CD8-positive, alpha-beta memory T cell (primary cell): ENCODE data around the gene KANSL3. TPM values are rescaled to one million over a fixed set of nuclear protein-coding genes. Genes with fewer than 3 reads are reported as not detected.

Source experiments
- CTCF ChIA-PET: fragments of 350-600 bp; sonication (Branson Sonifier 250); formaldehyde crosslinking; loops from one replicate; lab custom pipeline; 2021; ENCODE audit warnings: antibody characterized with exemption; lab: Charles Lee
- POLR2A ChIA-PET: fragments of 350-600 bp; sonication (Branson Sonifier 250); formaldehyde crosslinking; loops from one replicate; lab custom pipeline; 2021; ENCODE audit warnings: antibody characterized with exemption; lab: Charles Lee
- DNase-seq, 5 donors: peaks; one replicate each; pipeline versions ENCODE4 v3.0.0 to v3.0.0-alpha.2; 2020 to 2022; ENCODE audit warnings: mixed read lengths in 1 of 5
- H3K27ac ChIP-seq: one replicate; pipeline ENCODE4 v1.7.0; 2013; ENCODE audit warnings: low read depth, mild to moderate bottlenecking, low read length, moderate library complexity
- H3K27me3 ChIP-seq: 2 replicates; pipeline ENCODE4 v1.7.0; 2013; ENCODE audit warnings: low read length, mild to moderate bottlenecking; ENCODE audit not compliant: insufficient read depth, poor library complexity, severe bottlenecking
- H3K36me3 ChIP-seq: 2 replicates; pipeline ENCODE4 v1.7.0; 2013; ENCODE audit warnings: mild to moderate bottlenecking, low read length, moderate library complexity; ENCODE audit not compliant: insufficient read depth
- H3K4me1 ChIP-seq: 2 replicates; pipeline ENCODE4 v1.7.0; 2013; ENCODE audit warnings: mild to moderate bottlenecking, low read length, moderate library complexity; ENCODE audit not compliant: insufficient read depth
- H3K4me3 ChIP-seq: 2 replicates; pipeline ENCODE4 v1.7.0; 2013; ENCODE audit warnings: mild to moderate bottlenecking, low read length
- H3K9me3 ChIP-seq: 2 replicates; pipeline ENCODE4 v1.7.0; 2013; ENCODE audit warnings: mild to moderate bottlenecking, low read length
- H3K27ac Mint-ChIP-seq, 8 donors: one replicate each; pipeline ENCODE4 v1.8.0; 2020 to 2021; ENCODE audit warnings: mixed read lengths in 8 of 8, mild to moderate bottlenecking in 6 of 8, inconsistent platforms in 3 of 8, moderate library complexity in 3 of 8
- H3K27me3 Mint-ChIP-seq, 2 donors: one replicate each; pipeline ENCODE4 v1.8.0; 2020 to 2021; ENCODE audit warnings: mixed read lengths in 2 of 2, mild to moderate bottlenecking in 1 of 2, moderate library complexity in 1 of 2
- H3K36me3 Mint-ChIP-seq, 3 donors: one replicate each; pipeline ENCODE4 v1.8.0; 2020 to 2021; ENCODE audit warnings: mixed read lengths in 3 of 3, inconsistent platforms in 1 of 3, mild to moderate bottlenecking in 1 of 3
- H3K4me1 Mint-ChIP-seq, 3 donors: one replicate each; pipeline ENCODE4 v1.8.0; 2020 to 2021; ENCODE audit warnings: mixed read lengths in 3 of 3, inconsistent platforms in 1 of 3, mild to moderate bottlenecking in 1 of 3
- H3K4me3 Mint-ChIP-seq, 7 donors: one replicate each; pipeline ENCODE4 v1.8.0; 2020 to 2021; ENCODE audit warnings: mixed read lengths in 7 of 7, mild to moderate bottlenecking in 6 of 7, moderate library complexity in 4 of 7, inconsistent platforms in 2 of 7
- H3K9me3 Mint-ChIP-seq, 5 donors: one replicate each; pipeline ENCODE4 v1.8.0; 2020 to 2022; ENCODE audit warnings: mixed read lengths in 5 of 5, mild to moderate bottlenecking in 3 of 5, moderate library complexity in 2 of 5, inconsistent platforms in 1 of 5
- polyA plus RNA-seq: library from polyadenylated mRNA; unstranded; fragments of 300-500 nt; fragmentation: Illumina TruSeq; gene quantifications from one replicate; pipeline ENCODE4 v1.2.3, GENCODE V29; 2021
- total RNA-seq, 2 experiments: library from RNA; stranded (reverse); gene quantifications; one replicate each; pipeline ENCODE4 v1.2.3, GENCODE V29; 2021

Gene KANSL3
- total RNA-seq, result 10 to 100 TPM; 42.2 to 46.6 TPM
- 18.3 TPM for polyA plus RNA-seq

DNA sequence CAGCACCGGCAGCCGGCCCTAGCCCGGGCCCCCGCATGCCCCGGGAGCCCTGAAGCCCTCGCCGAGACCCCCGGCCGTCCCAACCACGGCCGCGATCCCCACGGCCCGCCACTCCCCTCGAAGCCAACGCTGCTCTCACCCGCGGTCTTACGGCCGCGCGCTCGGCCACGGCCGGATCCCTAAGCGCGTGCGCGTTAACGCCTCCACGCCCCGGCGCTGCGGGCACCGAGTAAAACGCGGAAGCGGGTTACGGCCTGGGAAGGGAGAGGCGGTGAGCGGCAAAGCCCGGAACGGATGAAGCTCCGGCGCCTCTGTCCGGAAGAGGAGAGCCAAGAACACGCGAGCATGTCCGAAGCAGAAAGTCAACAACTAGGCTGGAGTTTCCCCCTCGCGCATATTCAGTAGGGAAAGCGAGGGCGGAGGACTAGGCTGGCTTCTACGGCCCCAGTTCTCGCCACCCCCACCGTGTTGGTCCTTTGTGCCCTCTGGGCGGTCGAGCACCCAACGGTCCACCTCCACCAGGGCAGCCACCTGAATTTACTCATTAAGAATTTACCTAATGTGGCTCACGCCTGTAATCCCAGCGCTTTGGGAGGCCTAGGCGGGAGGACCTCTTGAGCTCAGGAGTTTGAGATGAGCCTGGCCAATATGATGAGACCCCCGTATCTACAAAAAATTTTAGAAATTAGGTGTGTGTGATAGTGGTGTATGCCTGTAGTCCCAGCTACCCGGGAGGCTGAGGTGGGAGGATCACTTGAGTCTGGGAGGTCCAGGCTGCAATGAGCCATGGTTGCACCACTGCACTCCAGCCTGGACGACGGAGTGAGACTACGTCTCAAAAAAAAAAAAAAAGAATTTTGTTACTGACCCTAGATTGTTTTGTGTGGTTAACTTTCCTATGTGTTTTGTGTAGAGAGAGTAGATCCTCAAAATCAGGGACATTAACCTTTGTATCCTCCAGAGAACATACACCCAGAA is at the start of gene KANSL3:
Gene KANSL3, minus strand, starts transcription at position 169 of the 978 bp plus-strand sequence. CDS start 1,177 bp downstream, outside the sequence.
- H3K4me1 Mint-ChIP-seq, result peaks cover 36 to 45% (median 44%) of the 10 kb centered on the region in 3 donors
- POLR2A ChIA-PET, result interaction anchor here (0.5 to 0.9 kb wide), 2 partner anchors 26 to 220 kb away, joined by 3 to 8 read pairs; partner anchors contain the start of gene ANKRD39
- peaks cover 0 to 36% (median 3%) of the 10 kb centered on the region in 3 donors for H3K36me3 Mint-ChIP-seq

DNA sequence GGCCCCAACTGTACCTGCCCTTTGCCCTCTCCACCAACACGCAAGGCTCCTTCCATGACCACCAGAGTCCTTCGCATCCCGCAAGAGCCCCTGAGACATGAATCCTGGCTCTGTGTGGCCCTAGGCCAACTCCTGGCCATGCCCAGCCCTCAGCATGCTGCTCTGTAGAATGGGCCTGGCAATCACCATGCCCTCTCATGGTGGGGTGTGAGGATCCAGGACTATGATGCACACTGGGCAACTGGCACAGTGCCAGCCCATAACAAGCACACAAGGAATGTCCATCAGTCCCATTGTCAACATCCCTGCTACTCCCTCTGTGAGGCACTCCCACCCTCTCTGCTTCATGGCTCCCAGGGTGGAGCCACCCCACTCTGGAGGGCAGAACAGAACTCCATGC is 49.2 kb upstream of the KANSL3 start:
- DNase-seq, result no peak
- Histone ChIP-seq H3K36me3 (no peaks in the 10 kb centered on the region), H3K9me3 (no peaks in the 10 kb centered on the region), H3K27me3 (no peaks in the 10 kb centered on the region), H3K4me1 (no peaks in the 10 kb centered on the region), H3K27ac (no peak overlapping the region), H3K4me3 (no peak overlapping the region)
- Mint-ChIP-seq H3K27me3 (peaks cover 5 to 13% of the 10 kb centered on the region in 2 donors), H3K27ac (peak overlapping the region in 1 of 8 donors; percentile 77), H3K4me3 (no peak overlapping the region), H3K9me3 (no peaks in the 10 kb centered on the region), H3K4me1 (no peaks in the 10 kb centered on the region), H3K36me3 (no peaks in the 10 kb centered on the region)
- CTCF ChIA-PET, result no interaction called here
- POLR2A ChIA-PET, result no interaction called here

More for the DNA sequence above, at the start of gene KANSL3:
- Histone ChIP-seq H3K36me3 (no peaks in the 10 kb centered on the region), H3K4me1 (peaks cover 29% of the 10 kb centered on the region), H3K4me3 (peak within 1 kb of the TSS; percentile 96), H3K27me3 (no peaks in the 10 kb centered on the region), H3K9me3 (no peaks in the 10 kb centered on the region), H3K27ac (peak within 1 kb of the TSS; percentile 96)
- H3K27ac Mint-ChIP-seq, result peak within 1 kb of the TSS; percentile 93 to 99 (median 98)
- peaks cover 0 to 3% of the 10 kb centered on the region in 2 donors for H3K27me3 Mint-ChIP-seq
- DNase-seq, result peak; percentile 83 to 91 (median 86)
- H3K9me3 Mint-ChIP-seq, result no peaks in the 10 kb centered on the region
- CTCF ChIA-PET, result interaction anchor here (1.0 to 1.1 kb wide), 2 partner anchors 18 to 125 kb away, joined by 3 to 4 read pairs; no protein-coding TSS in a partner anchor
- H3K4me3 Mint-ChIP-seq, result peak within 1 kb of the TSS; percentile 91 to 98 (median 96)

DNA sequence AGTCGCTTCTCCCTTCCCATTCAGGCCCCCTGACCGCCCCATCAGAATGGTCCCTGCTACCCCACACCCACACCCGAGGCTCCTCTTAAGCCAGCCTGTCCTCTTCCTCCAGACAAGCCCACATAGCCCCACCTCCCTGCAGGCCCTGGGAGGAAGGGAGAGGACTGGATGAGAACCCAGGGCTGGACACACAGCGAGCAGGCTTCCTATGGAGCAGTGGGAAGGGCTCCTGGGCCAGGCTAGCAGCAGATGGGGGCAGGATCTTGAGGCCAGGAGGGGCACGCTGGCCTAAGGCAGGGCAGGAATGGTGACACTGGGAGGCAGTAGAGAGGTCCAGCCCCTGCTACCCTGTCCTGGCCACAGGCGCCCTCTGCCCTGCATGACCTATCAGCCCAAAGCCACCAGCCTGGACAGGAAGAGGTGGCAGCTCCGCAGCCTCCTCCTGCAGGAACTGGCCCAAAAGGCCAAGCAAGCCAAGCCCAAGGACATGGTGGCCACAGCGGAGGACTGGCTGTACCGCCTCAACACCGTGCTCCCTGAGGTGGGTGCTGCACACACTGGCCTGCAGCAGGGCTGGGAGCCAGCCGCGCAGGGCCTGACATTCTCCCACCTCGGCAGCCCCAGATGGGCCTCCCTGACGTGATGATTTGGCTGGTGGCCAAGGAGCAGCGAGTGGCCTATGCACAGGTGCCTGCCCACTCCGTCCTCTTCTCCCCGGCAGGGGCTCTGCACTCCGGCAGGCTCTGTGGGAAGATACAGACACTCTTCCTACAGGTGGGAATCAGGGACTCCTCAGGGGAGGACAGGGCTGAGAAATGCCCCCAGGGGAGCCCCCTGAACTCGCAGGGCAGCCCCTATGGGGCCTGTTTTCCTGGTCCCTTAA is 47.7 kb upstream of the KANSL3 start:
- POLR2A ChIA-PET, result no interaction called here
- Histone ChIP-seq H3K9me3 (no peaks in the 10 kb centered on the region), H3K27ac (no peak overlapping the region), H3K4me3 (no peak overlapping the region), H3K27me3 (no peaks in the 10 kb centered on the region), H3K4me1 (no peaks in the 10 kb centered on the region), H3K36me3 (no peaks in the 10 kb centered on the region)
- H3K27ac Mint-ChIP-seq, result no peak overlapping the region
- no peaks in the 10 kb centered on the region for H3K9me3 Mint-ChIP-seq
- no peak for DNase-seq
- CTCF ChIA-PET, result no interaction called here
- H3K4me1 Mint-ChIP-seq, result no peaks in the 10 kb centered on the region
- peaks cover 5 to 13% of the 10 kb centered on the region in 2 donors for H3K27me3 Mint-ChIP-seq
- no peak overlapping the region for H3K4me3 Mint-ChIP-seq
- no peaks in the 10 kb centered on the region for H3K36me3 Mint-ChIP-seq

DNA sequence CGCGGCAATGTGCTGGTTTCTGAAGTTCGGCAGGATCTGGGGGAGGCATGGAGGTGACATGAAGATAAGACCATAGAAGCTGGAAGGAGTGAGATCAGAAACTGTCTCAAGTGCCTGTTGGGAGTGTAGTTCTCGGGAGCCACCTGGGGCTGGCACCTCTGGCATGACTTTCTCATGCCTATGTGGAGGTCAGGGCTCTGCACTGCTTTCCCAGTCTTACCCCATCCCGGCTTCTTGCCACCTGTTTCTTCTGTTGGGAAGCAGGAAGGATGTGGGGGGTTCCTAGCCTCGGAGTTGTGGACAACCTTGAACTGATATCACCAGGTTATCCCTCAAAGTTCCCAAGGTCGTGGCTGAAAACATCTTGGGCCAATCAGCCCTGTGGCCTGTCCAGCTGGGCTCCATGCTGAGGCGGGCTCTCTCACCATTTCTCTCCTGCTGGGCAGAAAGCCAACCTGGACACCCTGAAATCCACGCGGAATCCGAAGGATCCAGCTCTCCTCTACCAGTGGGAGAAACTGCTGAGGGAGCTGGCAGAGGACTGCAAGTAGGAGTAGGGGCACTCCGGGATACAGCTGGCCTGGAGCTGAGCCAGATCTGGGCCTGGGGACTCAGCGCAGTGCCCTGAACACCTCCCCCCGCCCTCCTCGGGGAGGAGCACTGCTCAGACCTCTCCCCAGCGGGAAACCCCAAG is 46.9 kb upstream of the KANSL3 start:
- CTCF ChIA-PET, result no interaction called here
- H3K27ac Mint-ChIP-seq, result no peak overlapping the region

DNA sequence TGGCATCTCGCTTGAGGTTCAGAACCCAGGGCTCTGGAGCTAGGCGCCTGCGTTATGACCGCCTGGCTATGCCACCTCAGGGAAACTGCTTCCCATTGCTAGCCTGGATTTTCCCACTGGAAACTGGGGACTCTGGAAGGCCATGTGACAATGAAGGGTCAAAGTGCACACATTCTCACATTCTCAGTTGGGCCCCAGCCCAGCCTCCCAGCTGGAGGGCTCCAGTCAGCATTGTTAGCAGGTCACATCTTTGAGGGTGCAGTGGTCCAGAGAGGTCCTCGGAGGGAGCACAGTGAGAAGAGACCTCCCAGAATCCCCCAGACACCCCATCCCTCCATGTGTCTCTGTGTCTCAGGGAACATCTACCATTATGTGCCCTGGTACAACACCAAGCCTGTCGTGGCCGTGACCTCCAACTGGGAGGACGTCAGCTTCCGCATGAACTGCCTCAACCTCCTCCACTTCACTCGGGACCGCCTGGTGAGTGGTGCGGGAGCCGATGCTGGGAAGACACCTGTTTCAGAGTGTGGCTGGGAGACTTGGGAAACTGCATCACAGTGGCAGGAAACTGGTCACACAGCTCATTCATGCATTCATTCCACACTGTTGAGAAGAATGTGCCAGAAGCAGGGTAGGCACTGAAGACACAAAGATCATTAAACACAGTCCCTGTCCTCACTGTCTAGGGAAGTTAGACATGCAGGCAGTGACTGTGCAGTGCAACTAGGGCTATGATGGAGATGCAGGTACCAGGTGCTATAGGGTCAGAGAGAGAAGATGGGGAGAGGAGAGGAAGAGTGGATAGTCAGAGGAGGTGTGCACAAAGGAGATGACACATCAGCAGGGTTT is 46.1 kb upstream of the KANSL3 start:
- Mint-ChIP-seq H3K36me3 (no peaks in the 10 kb centered on the region), H3K27me3 (peaks cover 6 to 17% of the 10 kb centered on the region in 2 donors), H3K4me1 (no peaks in the 10 kb centered on the region), H3K27ac (no peak overlapping the region), H3K9me3 (no peaks in the 10 kb centered on the region), H3K4me3 (no peak overlapping the region)
- no peaks in the 10 kb centered on the region for H3K9me3 ChIP-seq
- H3K4me1 ChIP-seq, result no peaks in the 10 kb centered on the region
- H3K27ac ChIP-seq, result no peak overlapping the region
- ChIA-PET CTCF (no interaction called here), POLR2A (interaction anchor here (0.6 kb wide), 1 partner anchor 19 kb away, joined by 3 read pairs; no protein-coding TSS in a partner anchor)
- no peaks in the 10 kb centered on the region for H3K27me3 ChIP-seq
- no peak overlapping the region for H3K4me3 ChIP-seq
- no peaks in the 10 kb centered on the region for H3K36me3 ChIP-seq
- DNase-seq, result no peak

More for the DNA sequence above, 46.9 kb upstream of the KANSL3 start:
- no peak for DNase-seq
- Mint-ChIP-seq H3K27me3 (peaks cover 5 to 13% of the 10 kb centered on the region in 2 donors), H3K4me1 (no peaks in the 10 kb centered on the region), H3K9me3 (no peaks in the 10 kb centered on the region), H3K36me3 (no peaks in the 10 kb centered on the region), H3K4me3 (no peak overlapping the region)
- H3K4me3 ChIP-seq, result no peak overlapping the region
- H3K27me3 ChIP-seq, result no peaks in the 10 kb centered on the region
- H3K4me1 ChIP-seq, result no peaks in the 10 kb centered on the region
- POLR2A ChIA-PET, result interaction anchor here (0.6 kb wide), 1 partner anchor 18 kb away, joined by 3 read pairs; no protein-coding TSS in a partner anchor
- no peak overlapping the region for H3K27ac ChIP-seq
- no peaks in the 10 kb centered on the region for H3K36me3 ChIP-seq
- no peaks in the 10 kb centered on the region for H3K9me3 ChIP-seq

DNA sequence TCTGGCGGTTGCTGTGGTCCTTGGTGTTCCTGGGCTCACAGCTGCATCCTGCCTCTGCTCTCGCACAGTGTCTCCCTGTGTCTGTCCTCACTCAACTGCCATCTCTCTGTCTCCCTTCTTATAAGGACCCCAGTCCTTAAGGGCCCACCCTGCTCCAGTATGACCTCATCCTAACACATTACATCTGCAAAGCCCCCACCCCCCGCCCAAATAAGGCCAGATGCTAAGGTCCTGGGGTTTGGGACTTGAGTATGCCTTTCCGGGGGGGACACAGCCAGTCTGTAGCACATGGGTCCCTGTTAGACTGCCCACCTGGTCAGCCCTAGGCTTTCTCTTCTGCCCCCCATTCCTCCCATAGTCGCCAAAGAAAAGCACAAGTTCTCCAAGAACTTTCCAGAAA is 45.2 kb upstream of the KANSL3 start:
- Histone ChIP-seq H3K27ac (no peak overlapping the region), H3K9me3 (no peaks in the 10 kb centered on the region), H3K4me3 (no peak overlapping the region), H3K36me3 (no peaks in the 10 kb centered on the region), H3K4me1 (no peaks in the 10 kb centered on the region), H3K27me3 (no peaks in the 10 kb centered on the region)
- Mint-ChIP-seq H3K4me1 (no peaks in the 10 kb centered on the region), H3K27ac (no peak overlapping the region), H3K9me3 (no peaks in the 10 kb centered on the region), H3K27me3 (peaks cover 6 to 17% of the 10 kb centered on the region in 2 donors), H3K36me3 (no peaks in the 10 kb centered on the region), H3K4me3 (no peak overlapping the region)
- no peak for DNase-seq
- CTCF ChIA-PET, result no interaction called here
- POLR2A ChIA-PET, result no interaction called here

DNA sequence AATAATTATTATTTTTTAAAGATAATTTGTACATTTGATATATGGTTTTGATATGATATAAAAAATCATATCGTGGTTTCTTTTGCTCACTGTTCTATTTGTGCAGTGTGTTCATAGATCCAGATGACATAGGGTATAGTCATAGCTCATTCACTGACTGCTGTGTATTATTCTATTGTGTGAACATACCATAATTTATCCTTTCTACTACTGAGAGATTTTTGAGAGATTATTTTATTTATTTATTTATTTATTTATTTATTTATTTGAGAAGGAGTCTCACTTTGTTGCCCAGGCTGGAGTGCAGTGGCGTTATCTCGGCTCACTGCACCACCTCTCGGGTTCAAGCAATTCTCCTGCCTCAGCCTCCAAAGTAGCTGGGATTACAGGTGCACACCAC is 43.4 kb upstream of the KANSL3 start:
- Histone ChIP-seq H3K36me3 (no peaks in the 10 kb centered on the region), H3K27ac (no peak overlapping the region), H3K27me3 (no peaks in the 10 kb centered on the region), H3K9me3 (no peaks in the 10 kb centered on the region), H3K4me3 (no peak overlapping the region), H3K4me1 (no peaks in the 10 kb centered on the region)
- peaks cover 5 to 11% of the 10 kb centered on the region in 2 donors for H3K27me3 Mint-ChIP-seq
- ChIA-PET POLR2A (no interaction called here), CTCF (no interaction called here)
- H3K4me3 Mint-ChIP-seq, result no peak overlapping the region
- H3K4me1 Mint-ChIP-seq, result no peaks in the 10 kb centered on the region
- no peaks in the 10 kb centered on the region for H3K36me3 Mint-ChIP-seq
- H3K9me3 Mint-ChIP-seq, result no peaks in the 10 kb centered on the region
- no peak overlapping the region for H3K27ac Mint-ChIP-seq
- no peak for DNase-seq
